Neural cell (in vitro differentiated cells): Measurements from ENCODE around the gene NLN.

Experiments
- CTCF ChIP-seq: fragments of 450-650 bp; IDR thresholded peaks from 2 replicates; pipeline ENCODE4 v1.5.1; 2014; ENCODE audit warnings: antibody characterized with exemption, mild to moderate bottlenecking, moderate library complexity; ENCODE audit not compliant: poor library complexity, severe bottlenecking
- EP300 ChIP-seq: fragments of 450-650 bp; conservative IDR thresholded peaks from 2 replicates; pipeline ENCODE4 v1.6.1; 2014; ENCODE audit warnings: antibody characterized with exemption, mild to moderate bottlenecking, moderate library complexity; ENCODE audit not compliant: poor library complexity, severe bottlenecking
- EZH2 ChIP-seq: fragments of 200-600, 300-800 bp; shearing (Covaris generic), sonication (generic); IDR thresholded peaks from 2 replicates; pipeline ENCODE4 v1.6.1; 2014; ENCODE audit warnings: antibody characterized with exemption, low read length, borderline replicate concordance, mild to moderate bottlenecking; ENCODE audit not compliant: insufficient read depth, poor library complexity, severe bottlenecking
- POLR2AphosphoS5 ChIP-seq: IDR thresholded peaks from 2 replicates; pipeline ENCODE4 v1.6.1; 2012
- REST ChIP-seq: IDR thresholded peaks from 2 replicates; pipeline ENCODE4 v1.6.1; 2012; ENCODE audit warnings: borderline replicate concordance
- SMC3 ChIP-seq: fragments of 450-650 bp; conservative IDR thresholded peaks from 2 replicates; pipeline ENCODE4 v1.6.1; 2014; ENCODE audit warnings: antibody characterized with exemption, mild to moderate bottlenecking, moderate library complexity; ENCODE audit not compliant: poor library complexity
- TAF1 ChIP-seq: IDR thresholded peaks from 2 replicates; pipeline ENCODE4 v1.6.1; 2012; ENCODE audit warnings: low read depth

- TF ChIP-seq CTCF, result no peak
- TF ChIP-seq POLR2AphosphoS5, result no peak
- no peak for TF ChIP-seq SMC3
- TF ChIP-seq EZH2, result no peak
- TF ChIP-seq EP300, result no peak
- TF ChIP-seq REST, result no peak
- TF ChIP-seq TAF1, result no peak
Measured at GRCh38 chr5:65840071-65840470, 118.1 kb downstream of the NLN start.
